ENCODE results near the gene ZBTB7A. TPM values are rescaled to one million over a fixed set of nuclear protein-coding genes. Genes with fewer than 3 reads are reported as not detected.

ZBTB7A gene
- total and polyA plus RNA-seq, 2 donors (not counting 1 experiment from before 2014, with no cell fraction given) = 4.9 to 17.7 TPM

DNA sequence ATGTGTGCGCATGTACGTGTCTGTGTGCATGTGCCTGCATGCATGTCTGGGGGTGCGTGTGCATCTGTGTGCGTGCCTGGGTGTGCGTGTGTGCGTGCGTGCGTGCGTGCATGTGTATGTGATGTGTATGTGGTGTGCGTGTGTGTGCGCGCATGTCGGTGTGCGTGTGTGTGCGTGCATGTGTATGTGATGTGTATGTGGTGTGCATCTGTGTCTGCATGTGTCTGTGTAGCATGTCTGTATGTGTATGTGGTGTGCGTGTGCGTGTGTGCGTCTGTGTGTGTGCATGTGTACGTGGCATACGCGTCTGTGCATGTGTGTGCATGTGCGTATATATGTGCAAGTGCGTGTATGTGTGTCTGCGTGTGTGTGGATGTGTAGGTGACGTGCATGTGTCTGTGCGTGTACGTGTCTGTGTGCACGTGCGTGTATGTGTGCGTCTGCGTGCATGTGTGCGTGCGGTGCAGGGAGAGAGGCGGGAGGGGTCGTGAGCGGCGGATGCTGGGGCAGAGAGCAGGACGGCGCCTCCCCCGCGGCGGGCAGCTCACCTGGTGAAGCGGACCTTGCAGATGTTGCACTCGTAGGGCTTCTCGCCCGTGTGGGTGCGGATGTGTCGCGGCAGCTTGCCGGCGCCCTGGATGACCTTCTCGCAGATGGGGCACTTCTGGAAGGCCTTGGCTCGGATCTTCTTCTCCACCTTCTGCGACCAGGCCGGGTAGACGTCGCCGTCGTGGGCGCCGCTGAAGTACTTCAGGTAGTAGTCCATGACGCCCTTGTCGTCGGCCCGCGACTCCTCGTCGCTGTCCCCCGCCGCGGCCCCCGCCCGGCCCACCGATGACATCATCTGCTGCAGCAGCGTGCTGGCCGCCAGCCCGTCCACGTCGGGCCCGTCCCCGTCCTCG is 13.0 kb downstream of the ZBTB7A start:
- Histone ChIP-seq H3K4me3 (replicated peaks in 1 of 4; ENCODE audit: control extremely low read depth in 1 of 4, insufficient read depth in 1 of 4, low read depth in 3 of 4, low read length in 4 of 4) (no peak overlapping the region), H3K36me3 (ENCODE audit: control insufficient read depth, insufficient read depth, low read length) (peaks cover 28% of the 10 kb centered on the region), H3K9me3 (ENCODE audit: control insufficient read depth, insufficient read depth, low read depth, low read length) (no peaks in the 10 kb centered on the region), H3K9ac (ENCODE audit: insufficient read depth, low read length) (no peak overlapping the region), H3K27ac (ENCODE audit: insufficient read depth, low read length) (no peak overlapping the region), H3K4me2 (ENCODE audit: extremely low read depth, insufficient read depth, low read length) (no peak overlapping the region), H3K4me1 (ENCODE audit: control insufficient read depth, extremely low read depth, insufficient read depth, low read length) (peaks cover 22% of the 10 kb centered on the region), H4K20me1 (ENCODE audit: control insufficient read depth, extremely low read depth, insufficient read depth, low read length) (peaks cover 4% of the 10 kb centered on the region), H2AFZ (ENCODE audit: low read length) (no peak overlapping the region), H3K27me3 (ENCODE audit: control insufficient read depth, insufficient read depth, low read length) (no peaks in the 10 kb centered on the region), H3K79me2 (ENCODE audit: control insufficient read depth, insufficient read depth, low read length) (peaks cover 90% of the 10 kb centered on the region)
- TF ChIP-seq CTCF (conservative IDR thresholded peaks at IDR 0.05 in 1 of 2, IDR thresholded peaks at IDR 0.05 in 1 of 2; ENCODE audit: low read depth in 1 of 2, low read length in 2 of 2) = no peak
- no peak for TF ChIP-seq EZH2 (IDR thresholded peaks at IDR 0.05; ENCODE audit: low read length, missing control alignments)
- DNase-seq (ENCODE audit: low read depth in 2 of 2) = peak in 1 of 2 donors; percentile 13

DNA sequence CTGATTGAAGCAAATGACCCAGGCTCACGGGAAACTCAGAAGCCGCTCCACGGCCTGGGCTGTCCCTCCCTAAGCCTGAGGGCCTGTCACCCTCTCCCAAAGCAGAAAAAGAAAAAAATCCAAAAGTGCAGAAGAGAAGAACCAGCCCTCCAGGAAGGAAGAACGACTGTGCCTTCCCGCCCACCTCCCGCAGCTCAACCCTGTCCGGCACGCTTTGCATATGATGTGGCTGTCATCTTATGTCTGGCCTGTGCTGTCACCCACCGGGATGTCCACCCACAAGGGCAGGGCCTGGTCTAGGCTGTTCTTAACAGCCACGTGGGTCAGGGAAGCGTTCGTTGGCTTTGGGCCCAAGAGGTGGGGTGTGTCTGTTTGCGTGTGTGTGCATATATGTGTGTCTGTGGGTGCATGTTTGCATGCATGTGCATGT is 13.7 kb downstream of the ZBTB7A start:
- peak overlapping the region; percentile 2 for H3K27ac ChIP-seq (ENCODE audit: insufficient read depth, low read length)
- H3K27me3 ChIP-seq (ENCODE audit: control insufficient read depth, insufficient read depth, low read length) = no peaks in the 10 kb centered on the region
- H3K9ac ChIP-seq (ENCODE audit: insufficient read depth, low read length) = no peak overlapping the region
- no peak overlapping the region for H2AFZ ChIP-seq (ENCODE audit: low read length)
- H3K4me1 ChIP-seq (ENCODE audit: control insufficient read depth, extremely low read depth, insufficient read depth, low read length) = peaks cover 17% of the 10 kb centered on the region
- DNase-seq (ENCODE audit: low read depth in 2 of 2) = no peak
- H3K36me3 ChIP-seq (ENCODE audit: control insufficient read depth, insufficient read depth, low read length) = peaks cover 31% of the 10 kb centered on the region
- H3K4me3 ChIP-seq (replicated peaks in 1 of 4; ENCODE audit: control extremely low read depth in 1 of 4, insufficient read depth in 1 of 4, low read depth in 3 of 4, low read length in 4 of 4) = no peak overlapping the region
- no peaks in the 10 kb centered on the region for H3K9me3 ChIP-seq (ENCODE audit: control insufficient read depth, insufficient read depth, low read depth, low read length)
- H3K79me2 ChIP-seq (ENCODE audit: control insufficient read depth, insufficient read depth, low read length) = peaks cover 91% of the 10 kb centered on the region
- TF ChIP-seq CTCF (conservative IDR thresholded peaks at IDR 0.05 in 1 of 2, IDR thresholded peaks at IDR 0.05 in 1 of 2; ENCODE audit: low read depth in 1 of 2, low read length in 2 of 2) = no peak
- peaks cover 4% of the 10 kb centered on the region for H4K20me1 ChIP-seq (ENCODE audit: control insufficient read depth, extremely low read depth, insufficient read depth, low read length)
- peak overlapping the region; percentile 0 for H3K4me2 ChIP-seq (ENCODE audit: extremely low read depth, insufficient read depth, low read length)

GRCh38 chr19:4052114-4052992 is 14.3 kb downstream of the ZBTB7A start:
- peaks cover 33% of the 10 kb centered on the region for H3K36me3 ChIP-seq (ENCODE audit: control insufficient read depth, insufficient read depth, low read length)

More at GRCh38 chr19:4052114-4052992, 14.3 kb downstream of the ZBTB7A start:
- DNase-seq (ENCODE audit: low read depth in 2 of 2) = peak; percentile 50 to 63
- Histone ChIP-seq H4K20me1 (ENCODE audit: control insufficient read depth, extremely low read depth, insufficient read depth, low read length) (peaks cover 4% of the 10 kb centered on the region), H3K4me3 (replicated peaks in 1 of 4; ENCODE audit: control extremely low read depth in 1 of 4, insufficient read depth in 1 of 4, low read depth in 3 of 4, low read length in 4 of 4) (no peak overlapping the region), H3K79me2 (ENCODE audit: control insufficient read depth, insufficient read depth, low read length) (peaks cover 89% of the 10 kb centered on the region), H3K9me3 (ENCODE audit: control insufficient read depth, insufficient read depth, low read depth, low read length) (no peaks in the 10 kb centered on the region), H3K4me1 (ENCODE audit: control insufficient read depth, extremely low read depth, insufficient read depth, low read length) (peaks cover 15% of the 10 kb centered on the region), H3K4me2 (ENCODE audit: extremely low read depth, insufficient read depth, low read length) (peak overlapping the region; percentile 0), H3K27ac (ENCODE audit: insufficient read depth, low read length) (peak overlapping the region; percentile 2), H2AFZ (ENCODE audit: low read length) (no peak overlapping the region), H3K9ac (ENCODE audit: insufficient read depth, low read length) (no peak overlapping the region), H3K27me3 (ENCODE audit: control insufficient read depth, insufficient read depth, low read length) (no peaks in the 10 kb centered on the region)
- TF ChIP-seq EZH2 (IDR thresholded peaks at IDR 0.05; ENCODE audit: low read length, missing control alignments) (no peak), CTCF (conservative IDR thresholded peaks at IDR 0.05 in 1 of 2, IDR thresholded peaks at IDR 0.05 in 1 of 2; ENCODE audit: low read depth in 1 of 2, low read length in 2 of 2) (no peak)

All from fibroblast of lung (primary cell).